AG04449 (cell line): Measurements from ENCODE around the gene HNRNPUL1.

ENCODE experiments used
- CTCF ChIA-PET: fragments of 350-600 bp; formaldehyde crosslinking; extraction: SDS; loops from one replicate; lab custom pipeline; 2021; ENCODE audit warnings: antibody characterized with exemption; lab: Yijun Ruan, JAX
- POLR2A ChIA-PET: fragments of 400-600, 350-600 bp; formaldehyde crosslinking; extraction: SDS; loops from one replicate; lab custom pipeline; 2020; ENCODE audit warnings: antibody characterized with exemption, inconsistent platforms; lab: Yijun Ruan, JAX
- DNase-seq: peaks from one replicate; pipeline ENCODE4 v3.0.0-alpha.2; 2010; ENCODE audit warnings: low read depth, low spot score
- H3K4me3 ChIP-seq: 2 replicates; pipeline ENCODE4 v1.5.1; 2011; ENCODE audit warnings: low read depth, mild to moderate bottlenecking, control low read depth, low read length
- TF ChIP-seq, protein P1 (sequence below): IDR thresholded peaks from one replicate; pipeline ENCODE4 v1.5.1; 2011; ENCODE audit warnings: mild to moderate bottlenecking, moderate library complexity, low read length, control low read depth, inconsistent platforms; ENCODE audit not compliant: insufficient read depth; ENCODE audit errors: missing control alignments

The HNRNPUL1 gene

DNA sequence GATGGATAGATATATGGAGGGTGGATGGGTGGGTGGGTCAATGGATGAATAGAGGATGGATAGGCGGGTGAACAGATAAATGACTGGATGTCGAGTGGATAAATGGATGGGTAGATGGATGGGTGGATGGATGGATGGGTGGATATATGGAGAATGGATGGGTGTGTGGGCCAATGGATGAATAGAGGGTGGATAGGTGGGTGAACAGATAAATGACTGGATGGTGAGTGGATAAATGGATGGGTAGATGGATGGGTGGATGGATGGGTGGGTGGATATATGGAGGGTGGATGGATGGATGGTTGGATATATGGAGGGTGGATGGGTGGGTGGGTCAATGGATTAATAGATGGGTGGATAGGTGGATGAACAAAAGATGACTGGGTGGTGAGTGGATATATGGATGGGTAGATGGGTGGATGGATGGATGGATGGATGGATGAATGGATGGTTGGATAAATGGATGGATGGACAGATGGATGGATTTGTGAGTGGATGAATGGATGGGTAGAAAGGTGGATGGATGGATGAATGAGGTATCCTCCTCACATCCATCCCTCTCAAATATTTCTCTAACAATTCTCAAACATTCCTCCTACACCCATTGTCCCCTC, 24.1 kb upstream of the HNRNPUL1 start:
- TF ChIP-seq, protein P1, sequence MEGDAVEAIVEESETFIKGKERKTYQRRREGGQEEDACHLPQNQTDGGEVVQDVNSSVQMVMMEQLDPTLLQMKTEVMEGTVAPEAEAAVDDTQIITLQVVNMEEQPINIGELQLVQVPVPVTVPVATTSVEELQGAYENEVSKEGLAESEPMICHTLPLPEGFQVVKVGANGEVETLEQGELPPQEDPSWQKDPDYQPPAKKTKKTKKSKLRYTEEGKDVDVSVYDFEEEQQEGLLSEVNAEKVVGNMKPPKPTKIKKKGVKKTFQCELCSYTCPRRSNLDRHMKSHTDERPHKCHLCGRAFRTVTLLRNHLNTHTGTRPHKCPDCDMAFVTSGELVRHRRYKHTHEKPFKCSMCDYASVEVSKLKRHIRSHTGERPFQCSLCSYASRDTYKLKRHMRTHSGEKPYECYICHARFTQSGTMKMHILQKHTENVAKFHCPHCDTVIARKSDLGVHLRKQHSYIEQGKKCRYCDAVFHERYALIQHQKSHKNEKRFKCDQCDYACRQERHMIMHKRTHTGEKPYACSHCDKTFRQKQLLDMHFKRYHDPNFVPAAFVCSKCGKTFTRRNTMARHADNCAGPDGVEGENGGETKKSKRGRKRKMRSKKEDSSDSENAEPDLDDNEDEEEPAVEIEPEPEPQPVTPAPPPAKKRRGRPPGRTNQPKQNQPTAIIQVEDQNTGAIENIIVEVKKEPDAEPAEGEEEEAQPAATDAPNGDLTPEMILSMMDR = no peak
- CTCF ChIA-PET = no interaction called here
- POLR2A ChIA-PET = no interaction called here
- no peak for DNase-seq
- H3K4me3 ChIP-seq = no peak overlapping the region

DNA sequence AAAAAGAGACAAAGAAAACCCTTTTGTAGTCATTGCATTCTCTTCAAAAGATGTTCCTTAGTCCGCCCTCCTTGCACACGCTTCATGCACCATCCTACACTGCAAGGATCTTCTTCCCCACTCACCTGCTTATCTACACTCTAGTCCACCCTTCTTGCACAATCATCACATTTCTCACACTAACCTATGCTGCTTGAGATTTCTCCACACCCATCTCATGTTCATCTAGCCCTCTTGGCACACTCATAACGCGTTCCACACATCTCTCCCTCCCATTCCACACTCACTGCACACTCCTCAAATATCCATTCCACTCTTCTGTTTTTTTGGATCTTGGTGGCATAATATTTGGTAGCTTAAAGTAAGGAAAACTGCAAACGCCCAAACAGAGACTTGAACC, 22.3 kb upstream of the HNRNPUL1 start:
- no peak overlapping the region for H3K4me3 ChIP-seq
- CTCF ChIA-PET = interaction anchor here (2.2 kb wide), 1 partner anchor 37 kb away, joined by 7 read pairs; no protein-coding TSS in a partner anchor
- POLR2A ChIA-PET = interaction anchor here (1.1 kb wide), 1 partner anchor 23 kb away, joined by 3 read pairs; no protein-coding TSS in a partner anchor
- TF ChIP-seq, protein P1 = no peak
- DNase-seq = no peak

DNA sequence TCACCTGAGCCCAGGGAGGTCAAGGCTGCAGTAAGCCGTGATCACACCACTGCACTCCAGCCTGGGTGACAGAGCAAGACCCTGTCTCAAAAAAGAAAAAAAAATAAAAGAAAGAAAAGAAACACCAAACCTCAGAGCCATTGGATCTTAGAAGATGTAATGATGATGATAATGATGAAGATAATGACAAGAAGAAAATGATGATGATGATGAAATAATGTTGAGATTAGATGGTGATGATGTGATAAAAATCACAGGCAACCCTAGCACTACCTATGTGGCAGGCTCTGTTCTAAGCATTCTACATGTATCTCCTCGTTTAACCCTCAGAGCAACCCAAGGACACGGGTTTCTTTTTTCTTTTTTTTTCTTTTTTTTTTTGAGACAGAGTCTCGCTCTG, 20.1 kb upstream of the HNRNPUL1 start:
- ChIA-PET CTCF (interaction anchor here (1.3 kb wide), 1 partner anchor 19 kb away, joined by 6 read pairs; no protein-coding TSS in a partner anchor), POLR2A (no interaction called here)
- TF ChIP-seq, protein P1 = no peak
- DNase-seq = no peak
- no peak overlapping the region for H3K4me3 ChIP-seq

DNA sequence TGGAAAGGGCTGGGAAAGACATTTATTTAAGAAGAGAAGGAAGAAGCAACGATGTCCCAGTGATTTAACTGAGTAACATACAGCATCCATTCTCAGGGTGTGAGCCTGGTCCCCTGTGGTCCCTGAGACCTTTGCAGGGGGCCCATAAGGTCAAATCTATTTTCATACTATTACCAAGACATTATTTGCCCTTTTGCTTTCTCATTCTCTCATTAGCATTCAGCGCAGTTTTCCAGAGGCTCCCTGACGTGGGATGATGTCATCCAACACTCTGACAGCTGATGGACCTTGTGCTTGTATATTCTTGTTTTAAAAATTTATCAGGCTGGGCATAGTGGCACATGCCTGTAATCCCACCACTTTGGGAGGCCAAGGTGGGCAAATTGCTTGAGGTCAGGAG, 18.3 kb upstream of the HNRNPUL1 start:
- no peak for DNase-seq
- TF ChIP-seq, protein P1 = no peak
- CTCF ChIA-PET = interaction anchor here (1.0 to 1.6 kb wide), 3 partner anchors 14 to 43 kb away, joined by 3 to 4 read pairs (median 3); no protein-coding TSS in a partner anchor
- POLR2A ChIA-PET = no interaction called here
- no peak overlapping the region for H3K4me3 ChIP-seq

GRCh38 chr19:41248895-41249294, 15.3 kb upstream of the HNRNPUL1 start:
- CTCF ChIA-PET = interaction anchor here (1.0 to 7.4 kb wide), 7 partner anchors 7 to 59 kb away, joined by 3 to 64 read pairs (median 6); no protein-coding TSS in a partner anchor
- no peak for DNase-seq
- POLR2A ChIA-PET = interaction anchor here (0.5 to 1.8 kb wide), 4 partner anchors 11 to 44 kb away, joined by 3 to 5 read pairs (median 3); no protein-coding TSS in a partner anchor
- no peak overlapping the region for H3K4me3 ChIP-seq
- TF ChIP-seq, protein P1 = no peak

DNA sequence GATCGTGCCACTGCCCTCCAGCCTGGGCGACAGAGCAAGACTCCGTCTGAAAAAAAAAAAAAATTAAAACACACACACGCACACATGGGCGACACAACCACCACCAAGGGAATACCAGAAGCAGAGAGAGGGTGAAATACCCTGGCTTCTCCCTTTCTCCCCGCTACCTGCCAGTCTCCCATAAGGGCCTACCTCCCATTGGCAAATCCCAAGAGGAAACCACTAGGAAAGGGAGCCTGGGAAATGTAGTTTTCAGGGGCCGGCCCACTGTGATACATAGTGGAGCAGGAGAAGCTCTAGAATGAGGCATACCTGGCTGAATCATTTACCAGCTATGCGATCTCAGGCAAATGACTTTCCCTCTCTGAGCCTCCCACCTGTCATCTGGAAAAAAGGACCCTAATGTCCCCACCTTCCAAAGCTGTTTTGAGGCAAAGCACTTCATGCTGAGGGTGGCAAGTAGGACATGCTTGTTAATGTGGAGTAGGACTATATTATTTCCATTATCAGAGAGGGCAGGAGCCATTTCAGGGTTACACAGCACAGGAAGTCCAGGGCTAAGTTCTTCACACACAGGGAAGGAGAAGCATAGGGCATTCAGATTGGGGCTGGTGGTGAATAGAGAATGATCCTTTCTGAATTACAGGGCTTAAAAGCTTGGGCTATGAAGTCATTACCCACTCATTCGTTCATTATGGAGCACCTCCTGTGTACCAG, 14.3 kb upstream of the HNRNPUL1 start:
- ChIA-PET POLR2A (interaction anchor here (0.8 to 1.8 kb wide), 2 partner anchors 10 to 26 kb away, joined by 3 to 5 read pairs; no protein-coding TSS in a partner anchor), CTCF (interaction anchor here (1.0 to 7.4 kb wide), 4 partner anchors 9 to 46 kb away, joined by 3 to 64 read pairs (median 12); no protein-coding TSS in a partner anchor)
- TF ChIP-seq, protein P1 = no peak

More for the DNA sequence above, 14.3 kb upstream of the HNRNPUL1 start:
- no peak overlapping the region for H3K4me3 ChIP-seq
- DNase-seq = no peak
